OCI-LY3 (cell line): ENCODE data around the gene FUT8.

Experiments used
- EZH2phosphoT487 ChIP-seq: fragments of 200-600 bp; shearing (Covaris generic); IDR thresholded peaks from 2 replicates; pipeline ENCODE4 v1.6.1; 2018; ENCODE audit warnings: antibody characterized with exemption, mixed run types, low read depth
- TF ChIP-seq, protein P1 (sequence below): fragments of 200-600, 300-600 bp; sonication (generic); IDR thresholded peaks from 2 replicates; pipeline ENCODE4 v1.5.1; 2014; ENCODE audit warnings: antibody characterized with exemption, low read length, low read depth

DNA sequence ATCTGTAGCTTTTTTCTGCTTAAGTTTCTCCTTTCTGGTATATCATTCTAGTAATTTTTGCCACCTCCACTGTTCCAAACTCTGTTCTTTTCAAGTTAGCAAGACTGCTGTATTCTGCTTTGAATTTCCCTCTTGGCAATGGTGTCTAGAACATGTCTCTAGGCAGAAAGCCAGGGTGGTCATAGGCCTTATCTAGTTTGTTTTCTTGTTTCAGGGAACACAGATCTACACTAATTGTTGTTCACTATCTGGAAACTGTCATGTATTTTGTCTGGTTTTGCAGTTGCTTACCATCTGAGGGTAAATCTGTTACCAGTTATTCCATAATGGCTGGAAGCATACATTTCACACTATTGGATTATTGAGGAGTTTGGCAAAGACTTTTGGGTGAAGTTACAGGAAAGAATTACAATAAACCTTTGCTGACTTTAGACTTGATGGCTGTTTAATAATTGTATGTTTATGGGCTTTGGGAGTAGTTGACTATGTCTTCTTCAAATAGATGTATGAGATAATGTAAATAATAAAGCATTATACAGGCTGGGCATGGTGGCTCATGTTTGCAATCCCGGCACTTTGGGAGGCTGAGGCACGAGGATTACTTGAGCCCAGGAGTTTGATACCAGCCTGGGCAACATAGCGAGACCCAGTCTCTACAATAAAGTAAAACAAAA lies 41.4 kb downstream of the FUT8 start:
- TF ChIP-seq, protein P1, sequence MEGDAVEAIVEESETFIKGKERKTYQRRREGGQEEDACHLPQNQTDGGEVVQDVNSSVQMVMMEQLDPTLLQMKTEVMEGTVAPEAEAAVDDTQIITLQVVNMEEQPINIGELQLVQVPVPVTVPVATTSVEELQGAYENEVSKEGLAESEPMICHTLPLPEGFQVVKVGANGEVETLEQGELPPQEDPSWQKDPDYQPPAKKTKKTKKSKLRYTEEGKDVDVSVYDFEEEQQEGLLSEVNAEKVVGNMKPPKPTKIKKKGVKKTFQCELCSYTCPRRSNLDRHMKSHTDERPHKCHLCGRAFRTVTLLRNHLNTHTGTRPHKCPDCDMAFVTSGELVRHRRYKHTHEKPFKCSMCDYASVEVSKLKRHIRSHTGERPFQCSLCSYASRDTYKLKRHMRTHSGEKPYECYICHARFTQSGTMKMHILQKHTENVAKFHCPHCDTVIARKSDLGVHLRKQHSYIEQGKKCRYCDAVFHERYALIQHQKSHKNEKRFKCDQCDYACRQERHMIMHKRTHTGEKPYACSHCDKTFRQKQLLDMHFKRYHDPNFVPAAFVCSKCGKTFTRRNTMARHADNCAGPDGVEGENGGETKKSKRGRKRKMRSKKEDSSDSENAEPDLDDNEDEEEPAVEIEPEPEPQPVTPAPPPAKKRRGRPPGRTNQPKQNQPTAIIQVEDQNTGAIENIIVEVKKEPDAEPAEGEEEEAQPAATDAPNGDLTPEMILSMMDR = no peak
- no peak for TF ChIP-seq EZH2phosphoT487
